Medulla oblongata (tissue), 1 donor: ENCODE measurements around the gene WAPL.
"Not testable (repeated sequence)": the region's sequence is repeated elsewhere in the genome, so short reads cannot be mapped to it uniquely, and the experiment has no call there.

Source experiments
- DNase-seq: peaks from one replicate; pipeline ENCODE4 v3.0.0-alpha.2; 2015; ENCODE audit errors: extremely low spot score

The WAPL gene

DNA sequence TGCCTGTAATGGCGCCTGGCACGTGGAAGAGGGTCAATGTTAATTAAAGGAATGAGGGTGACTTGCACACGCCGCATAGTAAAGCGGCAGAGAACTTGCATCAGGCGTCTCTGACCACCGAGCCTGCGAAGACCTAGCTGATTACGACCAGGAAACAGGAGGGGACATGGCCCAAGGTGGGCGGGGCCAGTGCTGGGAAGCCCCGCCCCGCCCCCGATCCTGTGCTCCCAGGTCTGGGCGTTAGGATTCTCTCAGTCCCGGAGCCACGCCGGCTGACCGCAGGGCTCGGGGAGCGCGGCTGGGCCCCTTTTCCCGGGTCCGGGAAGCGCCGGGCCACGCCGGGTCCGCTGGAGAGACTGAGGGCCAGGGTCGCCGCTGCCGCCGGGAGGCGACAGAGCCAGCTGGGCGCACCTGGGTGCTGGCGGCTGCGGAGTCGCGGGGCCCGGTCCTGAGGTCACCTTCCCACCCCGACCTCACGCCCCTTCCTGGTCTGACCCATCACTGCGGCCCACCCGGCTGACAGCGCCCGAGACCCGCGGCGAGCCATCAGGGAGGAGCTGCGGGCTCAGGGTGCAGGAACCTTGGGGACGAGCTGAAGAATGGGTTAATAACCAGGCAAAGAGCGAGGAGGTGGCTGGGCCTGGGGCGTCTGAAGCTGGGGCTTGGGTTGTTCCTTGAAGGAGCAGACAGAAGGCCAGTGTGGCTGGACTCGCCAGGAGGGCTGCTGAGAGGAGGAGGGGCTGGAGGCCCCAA, 132.0 kb downstream of the WAPL start:
- no peak for DNase-seq

DNA sequence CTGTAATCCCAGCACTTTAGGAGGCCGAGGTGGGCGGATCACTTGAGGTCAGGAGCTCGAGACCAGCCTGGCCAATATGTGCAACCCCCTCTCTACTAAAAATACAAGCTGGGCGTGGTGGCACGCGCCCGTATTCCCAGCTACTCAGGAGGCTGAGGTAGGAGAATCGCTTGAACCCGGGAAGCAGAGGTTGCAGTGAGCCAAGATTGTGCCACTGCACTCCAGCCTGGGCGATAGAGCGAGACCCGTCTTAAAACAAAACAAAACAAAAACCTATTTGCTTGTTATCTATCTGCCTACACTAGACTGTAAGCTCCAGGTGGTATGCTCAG, 132.5 kb downstream of the WAPL start:
- DNase-seq, result not testable (repeated sequence)

DNA sequence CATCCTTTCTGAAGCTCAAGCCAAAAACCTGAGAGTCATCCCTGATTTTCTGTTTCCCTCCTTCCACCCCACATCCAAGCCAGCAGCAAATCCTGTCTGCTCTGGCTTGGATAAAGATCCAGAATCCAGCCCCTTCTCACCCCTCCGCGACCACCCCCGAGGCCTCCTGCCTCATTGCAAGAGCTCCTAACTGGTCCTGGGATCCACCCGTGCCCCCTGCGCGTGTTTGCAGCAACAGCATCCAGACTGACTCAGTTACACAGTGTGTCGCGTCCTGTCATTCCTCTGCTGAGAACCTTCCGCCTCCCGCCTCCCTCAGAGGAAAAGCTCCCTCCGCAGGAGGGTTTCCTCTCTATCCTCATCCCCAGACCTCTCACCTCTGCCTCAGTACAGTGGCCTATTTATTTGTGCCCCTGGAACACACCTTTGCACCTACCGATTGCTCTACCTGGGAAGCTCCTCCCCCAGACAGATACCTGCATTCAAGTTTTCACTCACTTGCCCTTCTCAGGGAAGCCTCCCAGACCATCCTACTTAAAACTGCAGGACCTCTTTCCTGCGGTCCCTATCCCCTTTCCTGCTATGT, 133.4 kb downstream of the WAPL start:
- no peak for DNase-seq

DNA sequence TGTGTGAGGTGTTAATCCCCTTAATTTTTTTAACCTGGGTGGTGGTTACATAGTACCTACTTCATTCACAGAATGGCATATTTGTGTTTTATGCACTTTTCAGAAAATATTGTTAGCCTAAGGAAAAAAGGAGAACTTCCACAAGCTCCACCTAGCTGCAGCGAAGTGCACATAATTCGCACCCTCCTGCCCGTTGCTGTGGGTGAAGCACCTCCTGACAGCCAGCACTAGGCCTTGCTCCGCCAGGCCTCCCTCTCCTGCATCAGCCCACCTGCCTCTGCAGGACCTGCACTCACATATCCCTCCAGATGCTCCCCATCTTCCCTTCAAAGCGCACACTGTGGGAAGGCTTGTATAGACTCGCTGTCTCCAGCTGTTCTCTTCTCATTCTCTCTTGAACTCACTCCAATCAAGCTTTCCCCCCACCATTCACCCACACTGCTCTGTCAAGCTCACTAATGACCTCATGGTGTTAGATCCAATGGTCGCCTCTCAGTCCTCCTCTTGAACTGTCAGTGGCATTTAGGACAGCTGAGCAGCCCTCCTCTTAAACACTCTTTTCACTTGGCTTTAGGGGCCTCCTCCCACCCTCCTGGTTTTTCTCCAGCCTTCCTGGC, 134.3 kb downstream of the WAPL start:
- DNase-seq, result no peak

DNA sequence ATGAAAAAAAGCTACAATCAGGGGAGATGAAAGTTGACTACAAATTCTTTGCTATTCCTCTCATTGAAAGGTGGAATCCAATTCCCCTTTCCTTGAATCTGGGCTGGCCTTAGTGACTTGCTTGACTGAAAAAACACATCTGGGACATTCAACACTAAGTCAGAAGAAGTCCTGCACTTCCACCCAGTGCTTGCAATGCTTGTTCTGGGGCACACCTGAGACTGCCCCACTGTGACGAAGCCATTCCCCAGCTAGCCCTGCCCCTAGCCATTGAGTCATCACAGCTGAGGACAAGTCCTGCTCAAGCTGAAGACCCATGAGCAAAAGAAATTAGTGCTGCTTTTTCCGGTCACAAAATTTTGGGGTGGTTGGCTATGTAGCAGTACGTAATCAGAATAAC, 135.8 kb downstream of the WAPL start:
- no peak for DNase-seq
